Ectodermal cell (in vitro differentiated cells): ENCODE data around the gene SPPL3.

Experiments used
- H3K27ac ChIP-seq: 2 replicates; pipeline ENCODE4 v1.7.0; 2013; ENCODE audit warnings: mild to moderate bottlenecking, low read depth, low read length; ENCODE audit not compliant: insufficient read depth, poor library complexity, severe bottlenecking
- H3K27me3 ChIP-seq: 2 replicates; pipeline ENCODE4 v1.7.0; 2013; ENCODE audit warnings: mild to moderate bottlenecking, low read length; ENCODE audit not compliant: insufficient read depth, control insufficient read depth, poor library complexity, severe bottlenecking
- H3K36me3 ChIP-seq: one replicate; pipeline ENCODE4 v1.7.0; 2013; ENCODE audit warnings: low read length; ENCODE audit not compliant: control insufficient read depth, insufficient read depth
- H3K4me1 ChIP-seq: one replicate; pipeline ENCODE4 v1.7.0; 2013; ENCODE audit warnings: low read length; ENCODE audit not compliant: control insufficient read depth, insufficient read depth
- H3K4me3 ChIP-seq: 2 replicates; pipeline ENCODE4 v1.7.0; 2013; ENCODE audit warnings: low read depth, low read length, control low read depth; ENCODE audit not compliant: insufficient read depth
- H3K9me3 ChIP-seq: 2 replicates; pipeline ENCODE4 v1.7.0; 2013; ENCODE audit warnings: mild to moderate bottlenecking, low read length, moderate library complexity; ENCODE audit not compliant: control insufficient read depth
- WGBS, 2 experiments: methylation state at CpG; one replicate each; pipeline ENCODE4 v1.1.7; 2013; ENCODE audit warnings: missing lambda C conversion rate in 2 of 2; 5-methylcytosine and 5-hydroxymethylcytosine counted together

Gene SPPL3

DNA sequence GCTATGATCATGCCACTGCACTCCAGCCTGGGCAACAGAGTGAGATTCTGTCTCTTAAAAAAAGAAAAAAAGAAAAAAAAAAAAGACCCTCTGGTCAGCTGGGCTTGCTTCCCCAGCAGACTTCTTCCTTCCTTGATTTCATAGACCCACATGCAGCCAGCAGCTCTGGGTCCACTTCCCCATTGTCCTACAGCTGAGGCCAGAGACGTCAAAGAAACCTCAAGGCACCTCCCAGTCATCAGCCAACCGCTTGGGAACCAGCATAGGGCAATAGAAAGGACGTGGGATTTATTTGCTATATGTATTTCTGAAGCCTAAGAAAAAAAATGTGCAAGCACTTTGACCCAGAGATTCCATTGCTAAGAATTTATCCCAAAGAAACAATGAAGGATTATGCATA lies 35.4 kb upstream of the SPPL3 start:
- Histone ChIP-seq H3K4me1 (no peaks in the 10 kb centered on the region), H3K9me3 (no peaks in the 10 kb centered on the region), H3K36me3 (no peaks in the 10 kb centered on the region), H3K27ac (no peak overlapping the region), H3K27me3 (no peaks in the 10 kb centered on the region), H3K4me3 (no peak overlapping the region)
- 56 to 72% methylated on average over 3 of the region's 3 CpGs for WGBS, 2 experiments

DNA sequence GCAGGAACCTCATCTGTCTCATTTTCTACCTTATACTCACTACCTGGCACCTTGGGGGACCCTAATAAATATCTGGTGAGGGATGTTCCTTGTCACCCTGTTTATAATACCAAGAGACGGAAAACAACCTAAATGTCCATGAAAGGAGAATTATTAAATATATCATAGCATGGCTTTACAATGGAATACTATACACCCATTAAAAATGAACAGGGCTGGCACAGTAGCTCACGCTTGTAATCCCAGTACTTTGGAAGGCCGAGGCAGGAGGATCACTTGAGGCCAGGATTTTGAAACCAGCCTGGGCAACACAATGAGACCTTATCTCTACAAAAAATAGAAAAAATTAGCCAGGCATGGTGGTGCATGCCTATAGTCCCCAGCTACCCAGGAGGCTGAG lies 34.3 kb upstream of the SPPL3 start:
- H3K9me3 ChIP-seq, result no peaks in the 10 kb centered on the region
- WGBS, 2 experiments, result 87 to 97% methylated on average over 2 of the region's 3 CpGs
- H3K36me3 ChIP-seq, result no peaks in the 10 kb centered on the region
- no peak overlapping the region for H3K4me3 ChIP-seq
- no peak overlapping the region for H3K27ac ChIP-seq
- no peaks in the 10 kb centered on the region for H3K27me3 ChIP-seq
- no peaks in the 10 kb centered on the region for H3K4me1 ChIP-seq

DNA sequence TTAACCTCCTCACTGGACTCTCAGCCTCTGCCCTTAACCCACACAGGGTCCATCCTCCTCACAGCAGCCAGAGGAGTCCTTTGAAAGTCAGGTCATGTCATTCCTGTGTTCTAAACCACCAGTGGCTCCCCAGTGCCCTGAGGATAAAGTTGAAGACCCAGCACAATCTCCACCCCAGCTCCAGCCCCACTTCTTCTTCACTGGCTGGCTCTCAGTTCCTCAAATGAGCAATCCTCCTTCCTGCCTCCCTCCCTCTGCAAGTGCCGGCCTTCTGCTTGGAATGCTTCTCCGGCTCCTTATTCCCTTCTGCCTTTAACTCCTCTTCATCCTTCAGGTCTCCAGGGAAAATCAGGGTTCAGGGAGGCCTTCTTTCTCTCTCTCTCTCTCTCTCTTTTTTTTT lies 32.0 kb upstream of the SPPL3 start:
- Histone ChIP-seq H3K27me3 (no peaks in the 10 kb centered on the region), H3K4me3 (no peak overlapping the region), H3K9me3 (no peaks in the 10 kb centered on the region), H3K36me3 (no peaks in the 10 kb centered on the region), H3K4me1 (no peaks in the 10 kb centered on the region), H3K27ac (no peak overlapping the region)
- 56 to 69% methylated on average over 2 of the region's 2 CpGs for WGBS, 2 experiments

DNA sequence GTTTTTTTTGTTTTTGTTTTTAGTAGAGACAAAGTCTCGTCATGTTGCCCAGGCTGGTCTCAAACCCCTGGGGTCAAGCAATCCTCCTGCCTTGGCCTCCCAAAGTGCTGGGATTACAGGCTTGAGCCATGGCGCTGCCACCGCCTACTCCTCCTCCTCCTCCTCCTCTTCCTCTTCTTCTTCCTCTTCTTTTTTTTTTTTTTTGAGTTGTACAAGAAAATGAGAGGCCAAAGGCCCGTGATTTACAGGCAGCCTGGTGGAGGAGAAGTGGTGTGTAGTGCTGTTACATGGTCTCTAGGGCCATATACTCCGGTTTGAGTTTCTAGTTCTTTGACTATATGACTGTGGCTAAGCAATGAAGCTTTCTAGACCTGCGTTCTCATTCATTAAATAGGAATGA lies 29.6 kb upstream of the SPPL3 start:
- H3K36me3 ChIP-seq, result no peaks in the 10 kb centered on the region
- no peaks in the 10 kb centered on the region for H3K4me1 ChIP-seq
- H3K27ac ChIP-seq, result no peak overlapping the region
- no peak overlapping the region for H3K4me3 ChIP-seq
- WGBS, 2 experiments, result 91 to 96% methylated on average over 5 of the region's 6 CpGs
- H3K27me3 ChIP-seq, result no peaks in the 10 kb centered on the region
- H3K9me3 ChIP-seq, result no peaks in the 10 kb centered on the region

DNA sequence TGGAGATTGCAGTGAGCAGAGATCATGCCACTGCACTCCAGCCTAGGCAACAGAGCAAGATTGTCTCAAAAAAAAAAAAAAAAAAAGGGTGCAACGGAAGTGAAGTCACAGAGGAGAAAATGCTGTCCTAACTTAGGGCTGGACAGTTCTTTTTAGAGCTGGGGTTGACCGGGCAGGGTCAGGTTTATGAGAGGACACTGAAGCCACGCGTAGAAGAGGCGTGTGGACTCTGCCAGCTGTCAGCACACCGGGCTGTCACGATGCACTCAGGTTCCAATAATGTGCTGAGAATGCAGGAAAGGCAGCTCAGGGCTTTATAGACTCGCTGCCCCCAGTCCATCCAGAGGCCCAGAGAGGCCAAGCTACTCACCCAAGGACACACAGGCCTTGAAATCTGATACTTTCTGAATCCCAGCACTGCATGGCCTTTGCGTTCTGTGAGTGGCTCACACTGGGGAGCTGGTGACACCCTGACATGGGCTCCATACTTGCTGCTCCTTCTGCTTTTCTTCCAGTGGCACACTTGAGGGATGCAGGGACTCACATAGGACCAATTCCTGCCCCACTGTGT lies 28.9 kb upstream of the SPPL3 start:
- Histone ChIP-seq H3K27ac (no peak overlapping the region), H3K36me3 (no peaks in the 10 kb centered on the region), H3K4me1 (no peaks in the 10 kb centered on the region), H3K9me3 (no peaks in the 10 kb centered on the region), H3K4me3 (no peak overlapping the region), H3K27me3 (no peaks in the 10 kb centered on the region)
- 88 to 92% methylated on average over 9 of the region's 9 CpGs for WGBS, 2 experiments

DNA sequence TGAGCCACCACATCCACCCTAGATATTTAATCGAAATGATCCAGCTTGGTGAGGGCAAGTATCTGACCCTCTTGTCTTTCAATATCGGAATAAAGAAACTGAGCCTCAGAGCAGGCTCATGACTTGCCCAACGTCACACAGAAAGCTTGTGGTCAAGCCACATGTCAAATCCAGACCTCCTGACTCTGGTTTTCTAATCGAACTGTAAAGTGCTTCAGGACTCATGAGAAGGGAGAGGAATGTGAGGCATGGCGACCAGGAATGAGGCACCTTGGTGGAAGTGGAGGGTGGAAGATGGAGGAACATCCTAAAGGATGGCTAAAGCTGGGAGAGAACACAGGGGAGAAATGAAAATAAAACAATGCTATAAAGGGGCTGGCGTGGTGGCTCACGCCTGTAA lies 27.9 kb upstream of the SPPL3 start:
- no peaks in the 10 kb centered on the region for H3K4me1 ChIP-seq
- 94% methylated on average over 7 of the region's 7 CpGs for WGBS, 2 experiments
- no peak overlapping the region for H3K4me3 ChIP-seq
- no peak overlapping the region for H3K27ac ChIP-seq
- H3K36me3 ChIP-seq, result no peaks in the 10 kb centered on the region
- H3K9me3 ChIP-seq, result no peaks in the 10 kb centered on the region
- H3K27me3 ChIP-seq, result no peaks in the 10 kb centered on the region

DNA sequence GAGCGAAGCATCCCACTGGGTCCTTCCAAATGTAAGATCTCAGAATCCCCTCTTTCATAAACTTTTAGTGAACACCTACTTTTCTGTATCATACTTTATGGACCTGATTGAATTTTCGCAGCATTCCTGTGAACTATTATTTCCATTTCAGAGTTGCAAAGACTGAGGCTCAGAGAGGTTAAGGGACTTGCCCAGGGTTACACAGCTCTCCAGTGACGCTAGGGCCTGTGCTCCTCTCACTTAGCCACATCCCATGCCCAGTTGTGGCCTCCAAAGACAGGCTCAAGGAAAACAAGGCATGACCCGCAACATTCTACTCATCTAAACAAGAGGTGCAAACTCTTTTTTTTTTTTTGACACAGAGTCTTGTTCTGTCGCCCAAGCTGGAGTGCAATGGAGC lies 25.9 kb upstream of the SPPL3 start:
- 92 to 94% methylated on average over 5 of the region's 5 CpGs for WGBS, 2 experiments
- H3K4me1 ChIP-seq, result no peaks in the 10 kb centered on the region

DNA sequence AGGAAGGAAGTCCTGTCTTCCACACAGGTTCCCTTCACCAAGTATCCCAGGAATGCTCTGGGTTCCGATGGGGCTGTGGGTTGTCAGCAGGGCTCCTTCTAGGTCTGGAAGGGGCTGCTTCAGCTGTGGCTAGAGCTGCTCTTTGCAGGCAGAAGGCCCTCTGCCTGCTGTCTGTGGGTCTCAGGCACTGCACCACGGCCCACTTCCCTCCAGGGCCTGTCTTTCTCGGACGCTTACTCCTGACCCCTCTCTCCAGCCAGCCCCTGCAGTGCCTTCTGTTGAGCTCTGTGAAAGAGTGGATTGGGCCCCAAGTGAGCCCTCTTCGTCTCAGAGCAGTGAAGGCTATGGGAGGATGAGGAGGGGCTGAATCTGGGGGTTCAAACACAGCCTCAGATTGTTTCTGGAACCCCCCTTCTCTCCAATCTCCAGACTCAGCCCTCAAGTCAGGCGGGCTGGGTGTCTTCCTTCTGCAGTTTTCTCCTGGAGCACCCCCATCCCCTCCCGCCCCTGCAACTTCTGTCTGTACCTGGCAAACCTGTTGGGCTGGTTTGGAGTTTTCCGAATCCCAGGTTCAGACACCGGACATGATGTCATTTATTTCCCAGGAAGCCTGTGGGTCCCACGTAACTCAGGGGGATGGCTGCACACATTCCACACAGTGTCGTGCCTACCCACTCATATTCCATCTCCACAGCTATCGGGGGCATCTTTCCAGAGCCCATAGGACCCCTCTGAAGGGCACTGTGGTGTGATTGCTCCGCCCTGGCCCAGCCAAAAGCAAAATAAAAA lies 24.9 kb upstream of the SPPL3 start:
- H3K36me3 ChIP-seq, result no peaks in the 10 kb centered on the region
- H3K4me1 ChIP-seq, result no peaks in the 10 kb centered on the region
- H3K4me3 ChIP-seq, result no peak overlapping the region
- H3K9me3 ChIP-seq, result no peaks in the 10 kb centered on the region
- no peaks in the 10 kb centered on the region for H3K27me3 ChIP-seq
- H3K27ac ChIP-seq, result peak overlapping the region; percentile 8
- WGBS, 2 experiments, result 82 to 83% methylated on average over 13 of the region's 13 CpGs

More for the DNA sequence above, 25.9 kb upstream of the SPPL3 start:
- Histone ChIP-seq H3K4me3 (no peak overlapping the region), H3K36me3 (no peaks in the 10 kb centered on the region), H3K27ac (no peak overlapping the region), H3K9me3 (no peaks in the 10 kb centered on the region), H3K27me3 (no peaks in the 10 kb centered on the region)

DNA sequence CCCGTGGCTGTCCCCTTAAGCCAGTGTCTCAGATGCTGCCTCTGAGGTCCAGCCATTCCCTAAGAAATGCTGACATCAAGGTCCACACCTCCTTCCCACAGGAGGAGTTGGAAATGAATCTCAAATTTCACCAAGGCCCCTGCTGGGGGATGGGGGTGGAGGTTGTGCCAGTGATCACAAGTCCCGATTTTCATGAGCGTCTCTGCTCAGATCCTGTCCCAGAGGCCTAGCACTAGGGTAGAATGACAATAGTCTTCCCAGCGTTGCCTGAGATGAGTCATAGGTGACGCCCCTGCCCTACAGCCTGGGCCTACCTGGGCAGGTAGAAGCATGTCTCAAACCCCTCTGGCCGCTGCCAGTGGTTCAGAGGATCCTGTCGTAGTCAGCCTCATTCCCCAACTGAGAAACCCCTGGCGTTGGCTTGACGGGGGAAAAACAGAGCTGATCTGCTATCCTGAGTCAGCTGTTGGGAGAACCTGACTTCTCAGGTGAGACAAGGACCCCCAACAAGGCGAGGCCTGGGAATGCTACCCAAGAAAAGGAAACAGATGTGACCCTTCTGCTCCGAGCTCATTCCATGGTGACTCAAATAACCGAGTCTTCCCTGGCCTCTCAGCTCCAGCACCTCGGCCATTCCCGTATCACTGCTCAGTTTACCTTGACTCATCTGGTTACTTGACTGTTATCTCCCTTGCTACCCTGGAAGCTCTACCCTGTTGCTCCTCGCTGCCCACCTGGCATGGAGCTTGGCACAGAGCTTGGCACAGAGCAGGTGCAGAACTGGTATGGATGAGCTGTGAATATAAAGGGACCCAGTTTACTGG lies 21.8 kb upstream of the SPPL3 start:
- H3K27ac ChIP-seq, result no peak overlapping the region
- no peaks in the 10 kb centered on the region for H3K4me1 ChIP-seq
- no peaks in the 10 kb centered on the region for H3K9me3 ChIP-seq
- no peaks in the 10 kb centered on the region for H3K27me3 ChIP-seq
- H3K36me3 ChIP-seq, result no peaks in the 10 kb centered on the region
- H3K4me3 ChIP-seq, result no peak overlapping the region
- 71 to 72% methylated on average over 15 of the region's 15 CpGs for whole genome bisulfite sequencing, 2 experiments

DNA sequence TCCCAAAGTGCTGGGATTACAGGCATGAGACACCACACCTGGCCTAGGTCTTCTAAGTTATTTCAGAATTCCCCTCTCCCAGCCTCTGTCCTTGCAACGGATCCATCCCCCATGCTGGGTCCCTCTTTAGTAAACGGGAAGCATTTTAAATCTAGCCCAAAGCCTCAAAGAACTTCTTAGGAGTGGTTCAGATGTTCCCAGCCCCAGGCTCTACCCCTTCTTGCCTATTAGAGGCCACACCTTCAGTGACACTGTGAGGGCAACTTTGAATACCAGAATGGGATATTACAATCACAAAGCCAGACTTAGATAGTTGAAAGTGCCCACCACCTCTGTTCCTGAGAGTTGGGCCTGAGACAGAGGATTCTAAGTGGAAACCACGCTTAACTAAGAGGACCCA lies 18.1 kb upstream of the SPPL3 start:
- no peak overlapping the region for H3K27ac ChIP-seq
- no peaks in the 10 kb centered on the region for H3K9me3 ChIP-seq
- no peaks in the 10 kb centered on the region for H3K27me3 ChIP-seq
- no peak overlapping the region for H3K4me3 ChIP-seq
- H3K36me3 ChIP-seq, result no peaks in the 10 kb centered on the region
- WGBS, 2 experiments, result 40 to 45% methylated on average over 3 of the region's 3 CpGs
- no peaks in the 10 kb centered on the region for H3K4me1 ChIP-seq
